Activated T-cell treated with anti-CD3 and anti-CD28 coated beads, Interleukin-2, amount 50 U/mL, for 48 hours (primary cell): ENCODE data around the gene ELK4.

Experiments
- DNase-seq, 2 experiments: peaks; one replicate each; pipeline ENCODE4 v3.0.0-alpha.2; 2020

Gene ELK4

GRCh38 chr1:205593532-205593931, 38.3 kb downstream of the ELK4 start:
- DNase-seq: no peak

GRCh38 chr1:205592443-205593003, 39.3 kb downstream of the ELK4 start:
- peak; percentile 23 to 27 for DNase-seq

GRCh38 chr1:205591522-205592351, 40.1 kb downstream of the ELK4 start:
- DNase-seq: peak; percentile 97 to 98

- DNase-seq: peak; percentile 12 to 14
Observed at GRCh38 chr1:205590777-205591513, 40.9 kb downstream of the ELK4 start.

DNA sequence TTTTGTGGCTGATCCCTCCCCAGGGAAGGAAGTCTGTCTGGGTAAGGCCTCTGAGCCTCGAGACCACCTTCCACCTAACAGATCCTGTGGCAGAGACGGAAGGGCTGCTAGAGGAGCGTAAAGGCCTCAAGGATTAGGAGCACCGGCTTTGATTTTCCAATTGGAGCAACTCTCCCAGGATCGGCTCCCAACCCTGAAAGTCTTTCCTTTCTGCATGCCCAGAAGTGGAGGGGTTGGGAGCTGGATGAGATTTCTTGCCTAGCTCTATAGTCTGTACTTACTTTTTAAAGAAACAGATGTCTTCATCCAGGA, 41.4 kb downstream of the ELK4 start:
- no peak for DNase-seq

- DNase-seq: no peak
Observed at GRCh38 chr1:205589618-205590456, 42.0 kb downstream of the ELK4 start.

GRCh38 chr1:205589046-205589445, 42.8 kb downstream of the ELK4 start:
- no peak for DNase-seq

DNA sequence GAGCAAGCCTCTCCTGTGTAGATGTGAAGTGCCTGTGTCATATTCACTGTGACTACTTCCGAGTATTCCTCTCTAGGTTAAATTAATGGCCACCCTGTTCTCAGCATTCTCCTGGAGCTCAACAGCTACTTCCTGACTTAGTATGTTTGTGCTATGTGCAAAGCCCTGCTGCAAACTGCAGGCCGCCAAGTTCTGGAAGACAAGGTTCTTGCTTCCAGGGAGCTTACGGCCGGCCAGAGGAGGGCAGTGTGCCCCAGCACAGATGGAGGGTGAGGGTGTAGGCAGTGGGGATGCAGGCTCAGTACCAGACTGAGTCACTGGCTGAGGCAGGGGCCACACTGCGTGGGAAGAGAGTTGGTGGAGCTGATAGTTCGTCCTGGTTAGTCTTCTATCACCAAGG, 43.2 kb downstream of the ELK4 start:
- DNase-seq: peak; percentile 42 to 51

DNA sequence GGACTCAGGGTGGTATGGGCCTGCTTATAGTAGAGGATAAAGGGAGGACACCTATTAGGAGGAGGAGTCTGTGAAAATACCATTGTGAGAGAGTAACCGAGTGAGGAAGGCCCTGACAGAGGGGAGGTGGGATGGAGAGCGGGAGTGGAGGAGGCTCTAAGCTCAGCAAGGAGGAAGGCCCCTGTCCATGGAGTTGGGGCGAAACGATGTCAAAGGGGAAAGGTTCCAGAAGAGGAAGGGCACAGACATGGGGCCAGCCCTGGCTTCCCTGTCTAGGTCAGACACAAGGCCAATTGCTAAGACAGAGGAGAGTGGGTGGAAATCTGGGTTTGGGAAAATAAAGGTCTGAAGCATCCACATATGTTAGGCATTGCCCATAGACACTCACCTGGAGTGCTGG, 44.2 kb downstream of the ELK4 start:
- no peak for DNase-seq

DNA sequence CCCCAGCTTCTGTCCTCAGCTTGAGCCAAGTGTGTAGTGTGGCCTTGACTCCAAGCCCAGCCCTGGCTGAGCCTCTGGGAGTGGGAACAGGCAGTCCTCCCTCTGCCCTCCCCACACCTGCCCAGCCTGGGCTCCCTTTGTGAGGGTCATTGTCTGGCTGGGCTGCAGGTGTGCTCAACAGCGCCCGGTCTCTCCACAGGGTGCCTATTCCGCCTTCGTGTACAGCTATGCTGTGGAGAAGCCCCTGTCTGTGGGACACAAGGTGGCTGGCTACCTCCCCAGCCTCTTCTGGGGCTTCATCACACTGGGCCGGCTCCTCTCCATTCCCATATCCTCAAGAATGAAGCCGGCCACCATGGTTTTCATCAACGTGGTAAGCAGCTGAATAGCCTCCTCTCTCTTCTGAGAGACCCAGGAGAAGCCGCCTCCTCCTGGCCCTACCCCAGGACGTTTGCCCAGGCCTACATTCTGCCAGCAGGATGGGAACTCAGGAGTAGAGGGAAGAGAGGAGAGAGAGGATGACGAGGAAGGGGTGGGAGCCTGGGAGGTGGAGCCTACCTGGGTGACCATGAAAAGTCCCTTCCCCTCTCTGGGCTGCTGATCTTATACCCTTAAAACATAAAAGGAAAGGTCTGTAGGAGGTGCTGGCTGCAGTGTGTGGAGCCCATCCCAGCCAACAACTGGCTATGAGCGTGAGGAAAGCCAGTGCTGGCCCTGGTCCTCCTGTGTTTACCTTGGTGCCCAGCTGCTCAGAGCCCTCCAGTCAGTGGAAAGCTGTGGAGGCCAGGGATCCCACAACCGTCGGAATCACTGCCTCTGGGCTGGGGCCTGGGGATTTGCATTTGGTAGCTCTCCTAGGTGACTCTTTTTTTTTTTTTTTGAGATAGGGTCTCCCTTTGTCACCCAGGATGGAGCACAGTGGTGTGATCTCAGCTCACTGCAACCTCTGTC, 45.7 kb downstream of the ELK4 start:
- DNase-seq: no peak

- no peak for DNase-seq
Observed at GRCh38 chr1:205585169-205585834, 46.5 kb downstream of the ELK4 start.

GRCh38 chr1:205584732-205585131, 47.1 kb downstream of the ELK4 start:
- DNase-seq: no peak

GRCh38 chr1:205583461-205584130, 48.2 kb downstream of the ELK4 start:
- DNase-seq: no peak

- DNase-seq: no peak
Observed at GRCh38 chr1:205582471-205583291, 49.1 kb downstream of the ELK4 start.

GRCh38 chr1:205582046-205582445, 49.8 kb downstream of the ELK4 start:
- no peak for DNase-seq

DNA sequence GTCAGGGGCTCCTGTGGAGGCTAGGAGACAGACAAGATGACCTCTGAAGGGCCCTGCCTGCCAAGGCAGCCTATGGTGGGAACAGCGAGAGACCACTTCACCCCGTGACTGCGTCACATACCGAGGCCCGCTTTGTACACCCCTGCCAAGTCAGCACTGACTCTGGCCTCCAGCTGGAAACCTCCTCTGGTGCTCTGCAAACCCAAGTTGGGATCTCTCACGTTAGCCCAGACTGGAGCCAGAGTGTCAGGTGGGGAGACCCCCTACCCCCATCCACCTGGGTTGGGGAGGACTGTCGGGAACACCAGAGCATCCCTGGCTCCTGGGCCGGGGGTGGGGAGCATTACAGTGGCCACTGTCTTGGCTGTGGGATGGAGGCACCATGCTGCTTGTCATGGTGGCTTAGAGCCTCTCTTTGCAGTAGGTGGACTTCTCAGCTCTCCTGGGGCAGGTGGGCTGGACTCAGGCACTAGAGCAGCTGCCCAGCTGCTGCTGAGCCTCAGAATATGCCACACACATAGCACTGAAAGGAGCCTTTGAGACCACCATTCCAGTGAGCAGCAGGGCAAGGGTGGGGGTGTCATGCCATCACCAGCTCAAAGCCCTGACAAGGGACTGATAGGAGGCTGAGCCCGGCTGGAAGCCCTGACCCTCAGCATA, 50.4 kb downstream of the ELK4 start:
- no peak for DNase-seq

GRCh38 chr1:205580923-205581180, 51.0 kb downstream of the ELK4 start:
- no peak for DNase-seq

- DNase-seq: no peak
Observed at GRCh38 chr1:205580140-205580922, 51.5 kb downstream of the ELK4 start.

DNA sequence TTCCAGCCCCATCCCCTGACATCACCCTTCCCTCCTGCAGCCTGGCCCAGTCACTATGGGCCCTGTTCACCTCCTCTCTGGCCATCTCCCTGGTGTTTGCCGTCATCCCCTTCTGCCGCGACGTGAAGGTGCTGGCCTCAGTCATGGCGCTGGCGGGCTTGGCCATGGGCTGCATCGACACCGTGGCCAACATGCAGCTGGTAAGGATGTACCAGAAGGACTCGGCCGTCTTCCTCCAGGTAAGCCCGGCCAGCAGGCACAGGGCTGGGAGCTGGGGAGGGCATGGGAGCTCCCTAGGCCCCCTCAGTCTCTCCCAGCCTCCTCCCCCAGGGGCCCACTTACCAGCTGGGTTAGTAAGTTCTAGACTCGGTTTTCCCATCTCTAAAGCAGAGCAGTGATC, 52.1 kb downstream of the ELK4 start:
- DNase-seq: peak in 1 of 2 experiments; percentile 10
